ENCODE results near the gene CFD. TPM values are rescaled to one million over a fixed set of nuclear protein-coding genes. Genes with fewer than 3 reads are reported as not detected.
"Not testable (repeated sequence)": the region's sequence is repeated elsewhere in the genome, so short reads cannot be mapped to it uniquely, and the experiment has no call there.

Gene CFD
- total RNA-seq, 1 donor from 2014 or later, result not detected

GRCh38 chr19:873561-874041 lies 14.1 kb downstream of the CFD start:
- peaks cover 10% of the 10 kb centered on the region for H3K9me3 Mint-ChIP-seq (ENCODE audit: unreplicated experiment)
- no peak overlapping the region for H3K27ac Mint-ChIP-seq (ENCODE audit: unreplicated experiment)
- no peak for DNase-seq
- TF ChIP-seq CTCF (IDR thresholded peaks at IDR 0.05; ENCODE audit: partially characterized antibody, unreplicated experiment), result no peak
- no peaks in the 10 kb centered on the region for H3K36me3 Mint-ChIP-seq (ENCODE audit: unreplicated experiment)
- peaks cover 1% of the 10 kb centered on the region for H3K4me1 Mint-ChIP-seq (ENCODE audit: low read depth, unreplicated experiment)
- H3K4me3 Mint-ChIP-seq (ENCODE audit: unreplicated experiment), result no peak overlapping the region
- peaks cover 5% of the 10 kb centered on the region for H3K27me3 Mint-ChIP-seq (ENCODE audit: unreplicated experiment)

- H3K27me3 Mint-ChIP-seq (ENCODE audit: unreplicated experiment), result peaks cover 6% of the 10 kb centered on the region
- no peak for DNase-seq
- no peak for TF ChIP-seq CTCF (IDR thresholded peaks at IDR 0.05; ENCODE audit: partially characterized antibody, unreplicated experiment)
- H3K4me1 Mint-ChIP-seq (ENCODE audit: low read depth, unreplicated experiment), result no peaks in the 10 kb centered on the region
- peaks cover 5% of the 10 kb centered on the region for H3K9me3 Mint-ChIP-seq (ENCODE audit: unreplicated experiment)
- no peaks in the 10 kb centered on the region for H3K36me3 Mint-ChIP-seq (ENCODE audit: unreplicated experiment)
- H3K27ac Mint-ChIP-seq (ENCODE audit: unreplicated experiment), result no peak overlapping the region
- H3K4me3 Mint-ChIP-seq (ENCODE audit: unreplicated experiment), result no peak overlapping the region
These were observed 15.9 kb downstream of the CFD start for GRCh38 chr19:875265-875879.

- Mint-ChIP-seq H3K27ac (ENCODE audit: unreplicated experiment) (no peak overlapping the region), H3K9me3 (ENCODE audit: unreplicated experiment) (peaks cover 5% of the 10 kb centered on the region), H3K4me3 (ENCODE audit: unreplicated experiment) (no peak overlapping the region), H3K4me1 (ENCODE audit: low read depth, unreplicated experiment) (no peaks in the 10 kb centered on the region), H3K36me3 (ENCODE audit: unreplicated experiment) (no peaks in the 10 kb centered on the region), H3K27me3 (ENCODE audit: unreplicated experiment) (peaks cover 5% of the 10 kb centered on the region)
- DNase-seq, result no peak
- no peak for TF ChIP-seq CTCF (IDR thresholded peaks at IDR 0.05; ENCODE audit: partially characterized antibody, unreplicated experiment)
These were observed 16.6 kb downstream of the CFD start for GRCh38 chr19:876089-876488.

- Mint-ChIP-seq H3K27me3 (ENCODE audit: unreplicated experiment) (peaks cover 2% of the 10 kb centered on the region), H3K27ac (ENCODE audit: unreplicated experiment) (no peak overlapping the region), H3K4me3 (ENCODE audit: unreplicated experiment) (no peak overlapping the region), H3K9me3 (ENCODE audit: unreplicated experiment) (peaks cover 5% of the 10 kb centered on the region), H3K4me1 (ENCODE audit: low read depth, unreplicated experiment) (no peaks in the 10 kb centered on the region), H3K36me3 (ENCODE audit: unreplicated experiment) (no peaks in the 10 kb centered on the region)
- TF ChIP-seq CTCF (IDR thresholded peaks at IDR 0.05; ENCODE audit: partially characterized antibody, unreplicated experiment), result no peak
- DNase-seq, result no peak
These were observed 17.4 kb downstream of the CFD start for GRCh38 chr19:876780-877314.

GRCh38 chr19:877992-878660 lies 18.7 kb downstream of the CFD start:
- DNase-seq; H3K9me3 Mint-ChIP-seq (ENCODE audit: unreplicated experiment); H3K27me3 Mint-ChIP-seq (ENCODE audit: unreplicated experiment); H3K36me3 Mint-ChIP-seq (ENCODE audit: unreplicated experiment); H3K4me1 Mint-ChIP-seq (ENCODE audit: low read depth, unreplicated experiment); H3K27ac Mint-ChIP-seq (ENCODE audit: unreplicated experiment); H3K4me3 Mint-ChIP-seq (ENCODE audit: unreplicated experiment): not testable (repeated sequence)

- DNase-seq; H3K36me3 Mint-ChIP-seq (ENCODE audit: unreplicated experiment); H3K27ac Mint-ChIP-seq (ENCODE audit: unreplicated experiment); H3K9me3 Mint-ChIP-seq (ENCODE audit: unreplicated experiment); H3K4me3 Mint-ChIP-seq (ENCODE audit: unreplicated experiment); H3K4me1 Mint-ChIP-seq (ENCODE audit: low read depth, unreplicated experiment); H3K27me3 Mint-ChIP-seq (ENCODE audit: unreplicated experiment): not testable (repeated sequence)
These were observed 19.5 kb downstream of the CFD start for GRCh38 chr19:878751-879561.

All from glutamatergic neuron (in vitro differentiated cells).